GM15510 (cell line): ENCODE measurements around the gene P4HTM.

ENCODE experiments used
- POLR2A ChIP-seq: IDR thresholded peaks from 3 replicates; pipeline ENCODE4 v1.6.1; 2011; ENCODE audit warnings: borderline replicate concordance; ENCODE audit not compliant: insufficient read length; ENCODE audit errors: extremely low read depth

The P4HTM gene

GRCh38 chr3:49026536-49026935 is 36.5 kb downstream of the P4HTM start:
- peak; percentile 24 for TF ChIP-seq POLR2A

- TF ChIP-seq POLR2A, result no peak
Measured at GRCh38 chr3:49027634-49028033, 37.6 kb downstream of the P4HTM start.

- TF ChIP-seq POLR2A, result peak; percentile 12
Measured at GRCh38 chr3:49028298-49028672, 38.2 kb downstream of the P4HTM start.

GRCh38 chr3:49028673-49029562 is 38.9 kb downstream of the P4HTM start, which contains the start of gene IMPDH2:
IMPDH2 (minus strand) TSS chr3:49029398; CDS start chr3:49029350, 48 bp downstream.
- TF ChIP-seq POLR2A, result peak; percentile 100

DNA sequence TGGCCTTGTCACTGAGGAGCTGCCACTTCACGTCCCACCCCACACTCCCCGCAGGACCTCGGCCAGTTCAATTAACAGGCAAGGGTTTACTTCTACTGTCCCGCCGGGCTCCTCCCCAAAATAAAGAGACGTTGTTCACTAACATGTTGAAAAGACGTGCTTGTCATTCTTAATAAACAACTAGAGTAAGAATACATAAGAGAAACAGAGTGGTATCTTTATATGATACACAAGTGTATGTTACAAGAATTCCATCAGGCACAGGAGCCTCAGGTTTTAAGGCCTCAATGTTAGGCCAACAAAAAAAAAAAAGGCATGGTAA is 39.5 kb downstream of the P4HTM start:
- TF ChIP-seq POLR2A, result no peak

DNA sequence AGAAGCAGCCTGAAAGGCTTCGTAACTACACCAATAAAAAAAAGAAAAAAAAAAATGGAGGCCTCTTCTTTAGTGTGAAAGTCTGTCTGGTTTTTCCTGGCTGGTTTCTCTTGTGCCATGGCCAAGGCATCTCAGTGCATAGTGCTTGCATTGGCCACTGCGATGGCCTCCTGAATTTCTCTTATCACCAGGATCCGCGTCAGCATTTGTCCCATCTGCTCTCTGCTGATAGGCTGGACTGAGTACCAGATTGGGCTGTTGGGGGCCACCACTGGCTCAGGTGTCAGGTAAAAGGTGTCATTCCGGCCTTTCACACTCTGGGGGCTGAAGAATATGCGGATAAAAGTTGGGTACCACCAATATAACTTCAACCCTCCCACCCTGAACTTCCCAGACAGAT is 40.3 kb downstream of the P4HTM start:
- no peak for TF ChIP-seq POLR2A

DNA sequence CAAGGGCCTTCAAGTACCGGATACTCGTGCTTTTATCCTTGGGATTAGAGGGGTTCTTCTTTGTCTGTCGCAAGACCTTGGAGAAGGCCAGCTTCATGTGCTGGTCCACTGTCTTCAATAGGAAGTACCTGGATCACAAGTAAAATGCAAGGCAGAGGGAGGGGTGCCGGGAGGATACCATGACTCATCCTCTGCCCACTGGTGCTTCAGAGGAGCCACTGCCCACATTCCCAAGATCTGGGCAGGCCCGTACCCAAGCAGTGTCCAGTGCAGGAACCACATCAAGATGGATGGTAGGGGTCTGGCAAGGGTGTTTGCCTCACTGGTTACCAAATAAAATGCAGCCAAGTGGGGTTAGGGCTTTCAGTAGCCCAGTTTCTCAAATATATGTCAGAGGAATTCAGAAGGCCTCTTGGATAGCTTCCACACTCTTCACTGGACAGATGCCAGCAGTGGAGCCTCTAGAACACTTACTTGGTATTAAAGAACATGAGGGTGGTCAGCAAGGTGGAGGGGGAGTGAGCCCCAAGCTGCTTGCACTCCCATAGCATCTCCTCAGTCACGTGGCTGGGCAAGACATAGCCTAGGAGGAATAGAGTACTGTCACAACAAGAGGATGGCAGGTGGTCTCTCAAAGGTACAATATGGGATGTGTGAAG is 42.7 kb downstream of the P4HTM start:
- no peak for TF ChIP-seq POLR2A

- no peak for TF ChIP-seq POLR2A
Measured at GRCh38 chr3:49034650-49035049, 44.6 kb downstream of the P4HTM start.

GRCh38 chr3:49035281-49035680 is 45.2 kb downstream of the P4HTM start:
- no peak for TF ChIP-seq POLR2A

GRCh38 chr3:49053543-49053942 is 63.5 kb downstream of the P4HTM start:
- no peak for TF ChIP-seq POLR2A

DNA sequence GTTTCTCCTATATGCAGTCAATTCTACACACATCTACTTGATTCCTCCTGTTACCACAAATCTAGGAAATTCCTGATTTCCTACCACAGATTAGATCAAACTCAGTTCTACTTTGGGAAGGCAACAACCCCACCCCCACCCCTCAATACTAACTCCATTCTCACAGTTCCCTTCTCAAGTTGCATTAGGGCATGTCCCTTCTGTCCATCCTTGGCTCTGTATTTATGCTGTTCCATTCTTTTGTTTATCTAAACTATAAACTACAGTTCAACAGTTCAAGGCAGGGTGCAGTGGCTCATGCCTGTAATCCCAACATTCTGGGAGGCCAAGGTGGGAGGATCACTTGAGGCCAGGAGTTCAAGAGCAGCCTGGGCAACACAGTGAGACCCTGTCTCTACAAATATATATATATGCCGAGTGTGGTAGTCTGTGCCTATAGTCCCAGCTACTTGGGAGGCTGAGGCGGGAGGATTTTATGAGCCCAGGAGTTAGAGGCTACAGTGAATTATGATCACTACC is 64.4 kb downstream of the P4HTM start:
- no peak for TF ChIP-seq POLR2A
